ENCODE results near the gene TREML2. TPM values are rescaled to one million over a fixed set of nuclear protein-coding genes. Genes with fewer than 3 reads are reported as not detected.

Gene TREML2
- total and polyA plus RNA-seq, 2 of the 8 experiments (the other 6 are each of a cell fraction or from before 2014, with no cell fraction given): 0.09 to 0.18 TPM

- TF ChIP-seq CTCF (IDR thresholded peaks at IDR 0.05; ENCODE audit: control extremely low read depth in 1 of 3, insufficient read depth in 1 of 3, low read depth in 1 of 3, low read length in 3 of 3): no peak
- TF ChIP-seq RNF2 (IDR thresholded peaks at IDR 0.05; ENCODE audit: borderline replicate concordance, low read depth, low read length, missing control alignments, poor library complexity, severe bottlenecking): no peak
These were observed 3.2 kb upstream of the TREML2 start (continued) for GRCh38 chr6:41204156-41204555.
